ENCODE measurements around the gene CHMP1B. TPM values are rescaled to one million over a fixed set of nuclear protein-coding genes. Genes with fewer than 3 reads are reported as not detected.

The CHMP1B gene
- total RNA-seq, 4 donors from 2014 or later: 39.0 to 82.1 (median 62.2) TPM

GRCh38 chr18:11828786-11829432, 22.3 kb upstream of the CHMP1B start:
- no peaks in the 10 kb centered on the region for H3K36me3 ChIP-seq
- TF ChIP-seq POLR2AphosphoS5 (IDR thresholded peaks at IDR 0.05): no peak
- TF ChIP-seq EP300 (IDR thresholded peaks at IDR 0.05; ENCODE audit: low read depth): no peak
- no peak for TF ChIP-seq POLR2A (IDR thresholded peaks at IDR 0.05)
- no peak for TF ChIP-seq CTCF (IDR thresholded peaks at IDR 0.05)
- DNase-seq: no peak
- no peak overlapping the region for H3K27ac ChIP-seq
- H3K27me3 ChIP-seq: no peaks in the 10 kb centered on the region
- intact Hi-C loops (cut with DNase I; ENCODE audit: low total_unique reads): no loop called here
- no peaks in the 10 kb centered on the region for H3K4me1 ChIP-seq
- WGBS, 2 donors (ENCODE audit: low coverage in 1 of 2): 78 to 82% methylated on average over 5 to 6 of the region's 6 CpGs
- no peaks in the 10 kb centered on the region for H3K9me3 ChIP-seq
- in situ Hi-C loops (cut with MboI; ENCODE audit: low pct_ligation_motif_present in 1 of 4, low pct_unique_long_range_greater_than_20kb in 1 of 4, low sequenced_read_pairs in 3 of 4): no loop called here
- H3K4me3 ChIP-seq: no peak overlapping the region

- no peaks in the 10 kb centered on the region for H3K4me1 ChIP-seq
- TF ChIP-seq EP300 (IDR thresholded peaks at IDR 0.05; ENCODE audit: low read depth) (no peak), CTCF (IDR thresholded peaks at IDR 0.05) (no peak), POLR2A (IDR thresholded peaks at IDR 0.05) (no peak), POLR2AphosphoS5 (IDR thresholded peaks at IDR 0.05) (no peak)
- H3K9me3 ChIP-seq: no peaks in the 10 kb centered on the region
- no peak for DNase-seq
- no peaks in the 10 kb centered on the region for H3K36me3 ChIP-seq
- H3K4me3 ChIP-seq: no peak overlapping the region
- intact Hi-C loops (cut with DNase I; ENCODE audit: low total_unique reads) (no loop called here), in situ Hi-C loops (cut with MboI; ENCODE audit: low pct_ligation_motif_present in 1 of 4, low pct_unique_long_range_greater_than_20kb in 1 of 4, low sequenced_read_pairs in 3 of 4) (no loop called here)
- no peaks in the 10 kb centered on the region for H3K27me3 ChIP-seq
- 94 to 96% methylated on average over 3 to 4 of the region's 4 CpGs for WGBS, 2 donors (ENCODE audit: low coverage in 1 of 2)
- H3K27ac ChIP-seq: no peak overlapping the region
Measured at GRCh38 chr18:11830585-11830984, 20.6 kb upstream of the CHMP1B start.

GRCh38 chr18:11831921-11832320, 19.3 kb upstream of the CHMP1B start:
- no peaks in the 10 kb centered on the region for H3K27me3 ChIP-seq
- no peaks in the 10 kb centered on the region for H3K9me3 ChIP-seq
- H3K4me1 ChIP-seq: no peaks in the 10 kb centered on the region
- in situ Hi-C loops (cut with MboI; ENCODE audit: low pct_ligation_motif_present in 1 of 4, low pct_unique_long_range_greater_than_20kb in 1 of 4, low sequenced_read_pairs in 3 of 4) (no loop called here), intact Hi-C loops (cut with DNase I; ENCODE audit: low total_unique reads) (no loop called here)
- no peak overlapping the region for H3K27ac ChIP-seq
- no peak for TF ChIP-seq EP300 (IDR thresholded peaks at IDR 0.05; ENCODE audit: low read depth)
- TF ChIP-seq CTCF (IDR thresholded peaks at IDR 0.05): no peak
- no peak for TF ChIP-seq POLR2AphosphoS5 (IDR thresholded peaks at IDR 0.05)
- no peak for TF ChIP-seq POLR2A (IDR thresholded peaks at IDR 0.05)
- H3K36me3 ChIP-seq: no peaks in the 10 kb centered on the region
- DNase-seq: no peak
- WGBS, 2 donors (ENCODE audit: low coverage in 1 of 2): 88 to 90% methylated on average over 2 to 3 of the region's 3 CpGs
- H3K4me3 ChIP-seq: no peak overlapping the region

GRCh38 chr18:11834772-11835171, 16.4 kb upstream of the CHMP1B start:
- H3K4me1 ChIP-seq: no peaks in the 10 kb centered on the region
- no peak overlapping the region for H3K4me3 ChIP-seq
- in situ Hi-C loops (cut with MboI; ENCODE audit: low pct_ligation_motif_present in 1 of 4, low pct_unique_long_range_greater_than_20kb in 1 of 4, low sequenced_read_pairs in 3 of 4) (no loop called here), intact Hi-C loops (cut with DNase I; ENCODE audit: low total_unique reads) (no loop called here)
- H3K9me3 ChIP-seq: no peaks in the 10 kb centered on the region
- no peaks in the 10 kb centered on the region for H3K27me3 ChIP-seq
- TF ChIP-seq EP300 (IDR thresholded peaks at IDR 0.05; ENCODE audit: low read depth) (no peak), POLR2AphosphoS5 (IDR thresholded peaks at IDR 0.05) (no peak), POLR2A (IDR thresholded peaks at IDR 0.05) (no peak), CTCF (IDR thresholded peaks at IDR 0.05) (no peak)
- no peaks in the 10 kb centered on the region for H3K36me3 ChIP-seq
- H3K27ac ChIP-seq: no peak overlapping the region
- WGBS, 2 donors (ENCODE audit: low coverage in 1 of 2): 79 to 89% methylated on average over 5 of the region's 5 CpGs
- DNase-seq: no peak
